Retinal pigment epithelial cell (primary cell): ENCODE measurements around the gene CCDC195.
"Not testable (repeated sequence)": the region's sequence is repeated elsewhere in the genome, so short reads cannot be mapped to it uniquely, and the experiment has no call there.

Source experiments
- DNase-seq: peaks from one replicate; pipeline ENCODE4 v3.0.0-alpha.2; 2010; ENCODE audit warnings: low read depth
- H3K4me3 ChIP-seq: 2 replicates; pipeline ENCODE4 v1.5.1; 2011; ENCODE audit warnings: mild to moderate bottlenecking, low read length, control low read depth, moderate library complexity
- TF ChIP-seq, protein P1 (sequence below): conservative IDR thresholded peaks from 2 replicates; pipeline ENCODE4 v1.5.1; 2011; ENCODE audit warnings: low read depth, low read length, control low read depth, inconsistent platforms

Gene CCDC195

DNA sequence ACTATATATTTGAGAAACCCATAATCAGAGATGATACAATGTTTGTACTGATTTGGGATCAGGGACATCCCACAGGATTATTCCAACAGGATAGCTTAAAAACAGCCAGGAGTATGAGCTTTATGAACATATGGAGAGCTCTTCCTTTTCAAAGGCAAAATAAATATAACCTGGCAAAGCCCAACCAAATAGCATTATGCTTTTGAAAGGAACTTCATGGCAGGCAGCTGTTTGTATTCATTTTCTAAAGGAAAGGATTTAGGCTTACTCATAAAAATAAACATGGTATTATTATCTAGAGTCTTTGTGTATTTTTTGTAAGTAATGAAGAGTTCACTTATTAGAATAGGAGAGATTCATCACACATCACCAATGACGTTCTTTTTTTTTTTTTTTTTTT is 44.4 kb downstream of the CCDC195 start:
- DNase-seq = no peak
- TF ChIP-seq, protein P1, sequence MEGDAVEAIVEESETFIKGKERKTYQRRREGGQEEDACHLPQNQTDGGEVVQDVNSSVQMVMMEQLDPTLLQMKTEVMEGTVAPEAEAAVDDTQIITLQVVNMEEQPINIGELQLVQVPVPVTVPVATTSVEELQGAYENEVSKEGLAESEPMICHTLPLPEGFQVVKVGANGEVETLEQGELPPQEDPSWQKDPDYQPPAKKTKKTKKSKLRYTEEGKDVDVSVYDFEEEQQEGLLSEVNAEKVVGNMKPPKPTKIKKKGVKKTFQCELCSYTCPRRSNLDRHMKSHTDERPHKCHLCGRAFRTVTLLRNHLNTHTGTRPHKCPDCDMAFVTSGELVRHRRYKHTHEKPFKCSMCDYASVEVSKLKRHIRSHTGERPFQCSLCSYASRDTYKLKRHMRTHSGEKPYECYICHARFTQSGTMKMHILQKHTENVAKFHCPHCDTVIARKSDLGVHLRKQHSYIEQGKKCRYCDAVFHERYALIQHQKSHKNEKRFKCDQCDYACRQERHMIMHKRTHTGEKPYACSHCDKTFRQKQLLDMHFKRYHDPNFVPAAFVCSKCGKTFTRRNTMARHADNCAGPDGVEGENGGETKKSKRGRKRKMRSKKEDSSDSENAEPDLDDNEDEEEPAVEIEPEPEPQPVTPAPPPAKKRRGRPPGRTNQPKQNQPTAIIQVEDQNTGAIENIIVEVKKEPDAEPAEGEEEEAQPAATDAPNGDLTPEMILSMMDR = no peak
- no peak overlapping the region for H3K4me3 ChIP-seq

GRCh38 chr2:224670203-224670602 is 46.0 kb downstream of the CCDC195 start:
- TF ChIP-seq, protein P1 = no peak
- H3K4me3 ChIP-seq = no peak overlapping the region
- no peak for DNase-seq

DNA sequence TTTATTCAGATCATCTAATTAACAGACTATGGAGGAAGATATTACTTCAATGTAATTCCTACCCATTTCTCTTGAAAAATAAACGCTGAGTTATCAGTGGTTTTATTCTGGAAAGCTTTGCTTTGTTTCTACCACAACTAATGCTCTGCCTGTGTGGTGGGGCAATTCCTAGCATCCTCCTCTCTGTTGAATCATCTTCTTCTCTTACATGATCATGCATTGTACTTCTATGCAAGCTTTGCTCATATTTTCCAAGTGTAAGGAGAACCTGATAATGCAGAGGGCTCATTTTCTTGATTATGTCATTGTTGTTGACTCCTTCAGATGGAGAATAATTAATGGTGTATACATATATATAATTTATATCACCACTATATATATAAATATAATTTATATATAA is 46.7 kb downstream of the CCDC195 start:
- TF ChIP-seq, protein P1 = no peak

DNA sequence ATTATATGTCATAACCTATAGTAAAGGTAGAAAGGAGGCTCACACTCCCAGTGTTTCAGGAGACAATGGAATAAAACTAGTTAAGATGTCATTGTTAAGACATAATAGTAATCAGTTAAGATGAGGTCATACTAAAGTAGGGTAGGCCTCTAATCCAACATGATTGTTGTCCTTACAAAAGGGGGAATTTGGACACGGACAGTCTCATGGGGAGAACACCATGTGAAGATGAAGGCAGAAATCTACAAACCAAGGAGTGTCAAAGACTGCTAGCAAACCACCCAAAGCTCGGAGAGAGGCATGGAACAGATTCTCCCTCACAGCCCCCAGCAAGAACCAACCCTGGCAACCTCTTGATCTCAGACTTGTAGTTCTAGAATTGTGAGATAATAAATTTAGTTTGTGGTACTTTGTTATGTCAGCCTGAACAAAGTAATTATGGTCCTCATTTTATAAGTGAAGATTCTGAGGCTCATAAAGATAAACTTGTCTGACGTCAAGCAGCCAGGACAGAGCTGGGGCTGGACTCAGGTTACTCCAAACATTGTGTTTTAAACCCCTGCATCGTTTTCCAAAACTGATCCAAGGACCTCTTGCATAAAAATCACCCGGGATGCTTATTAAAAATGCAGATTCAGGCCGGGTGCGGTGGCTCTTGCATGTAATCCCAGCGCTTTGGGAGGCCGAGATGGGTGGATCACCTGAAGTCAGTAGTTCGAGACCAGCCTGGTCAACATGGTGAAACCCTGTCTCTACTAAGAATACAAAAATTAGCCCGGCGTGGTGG is 47.8 kb downstream of the CCDC195 start:
- TF ChIP-seq, protein P1 = no peak
- no peak for DNase-seq
- H3K4me3 ChIP-seq = no peak overlapping the region

More for the DNA sequence above, 46.7 kb downstream of the CCDC195 start:
- DNase-seq = no peak
- no peak overlapping the region for H3K4me3 ChIP-seq

GRCh38 chr2:224666951-224667553 is 49.1 kb downstream of the CCDC195 start:
- H3K4me3 ChIP-seq = no peak overlapping the region
- DNase-seq = no peak
- TF ChIP-seq, protein P1 = no peak

GRCh38 chr2:224663322-224663721 is 52.8 kb downstream of the CCDC195 start:
- not testable (repeated sequence) for DNase-seq, H3K4me3 ChIP-seq

GRCh38 chr2:224661708-224662107 is 54.5 kb downstream of the CCDC195 start:
- not testable (repeated sequence) for H3K4me3 ChIP-seq, DNase-seq

DNA sequence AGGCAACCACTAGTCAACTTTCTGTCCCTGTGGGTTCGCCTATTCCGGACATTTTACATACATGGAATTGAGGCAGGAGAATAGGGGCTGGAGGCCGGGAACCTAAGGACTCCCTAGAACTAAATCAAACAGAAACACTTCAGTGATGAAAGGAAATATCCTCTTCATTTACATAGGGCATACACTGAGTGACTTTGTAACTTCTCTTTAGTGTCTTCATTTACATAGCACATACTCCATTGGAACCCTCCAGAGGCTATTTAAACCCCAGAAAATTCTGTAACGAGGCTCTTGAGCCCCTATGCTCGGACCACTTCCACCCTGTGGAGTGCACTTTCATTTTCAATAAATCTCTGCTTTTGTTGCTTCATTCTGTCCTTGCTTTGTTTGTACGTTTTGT is 56.5 kb downstream of the CCDC195 start:
- DNase-seq = no peak
- TF ChIP-seq, protein P1 = no peak
- no peak overlapping the region for H3K4me3 ChIP-seq
